Kasumi-1 (cell line): Measurements from ENCODE around the gene CD200R1.
A peak's percentile ranks its signal among the peaks of the same experiment; 100 is the strongest.

Experiments
- DNase-seq, 2 experiments: peaks; one replicate each; lab custom pipeline; 2025; lab: John Stamatoyannopoulos, UW

The CD200R1 gene

GRCh38 chr3:112974894-112975293, at the start of gene CD200R1:
Gene CD200R1, minus strand, starts transcription at chr3:112975103. Its CDS starts 246 bp downstream, at chr3:112974857.
- peak; percentile 80 to 89 for DNase-seq

DNA sequence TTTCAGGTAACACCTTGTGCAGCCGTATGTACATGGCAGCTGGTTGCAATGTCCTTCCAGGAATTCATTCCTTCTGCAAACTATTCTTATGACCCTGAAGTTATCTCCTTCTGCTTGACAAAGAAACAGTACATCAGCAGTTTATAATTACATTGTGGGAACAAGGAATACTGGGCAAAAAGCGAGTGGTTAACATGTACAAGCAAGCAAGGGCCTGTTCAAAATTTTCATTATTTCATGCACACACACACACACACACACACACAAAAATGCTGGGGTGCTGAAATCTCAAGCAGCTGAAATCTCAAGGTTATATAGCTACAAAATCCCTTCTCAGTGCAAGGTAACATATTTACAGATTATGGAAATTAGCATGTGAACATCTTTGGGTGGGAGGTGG, 46.6 kb upstream of the CD200R1 start:
- DNase-seq, result no peak

GRCh38 chr3:113019182-113020137, 44.6 kb upstream of the CD200R1 start:
- peak; percentile 75 to 90 for DNase-seq

- peak; percentile 25 to 30 for DNase-seq
These were observed 43.8 kb upstream of the CD200R1 start for GRCh38 chr3:113018536-113019181.

DNA sequence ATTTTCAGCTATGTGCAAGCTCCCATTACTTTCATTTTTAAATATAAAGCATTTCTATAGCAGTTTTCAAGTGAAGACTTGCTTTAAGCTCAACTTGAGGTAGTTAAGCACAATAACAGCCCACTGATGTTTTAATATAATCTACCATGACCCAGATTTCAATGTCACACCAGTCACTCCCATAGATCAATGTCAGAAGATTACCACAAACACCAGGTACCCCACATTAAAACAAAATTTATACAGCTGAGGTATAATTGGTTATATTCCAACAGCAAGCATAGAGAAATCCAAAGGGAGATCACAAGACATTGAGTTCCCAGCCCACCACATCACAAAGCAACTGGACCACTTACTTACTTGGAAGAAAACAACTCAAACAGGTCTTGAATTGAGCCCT, 38.7 kb upstream of the CD200R1 start:
- no peak for DNase-seq

GRCh38 chr3:113008117-113008516, 33.2 kb upstream of the CD200R1 start:
- DNase-seq, result no peak

DNA sequence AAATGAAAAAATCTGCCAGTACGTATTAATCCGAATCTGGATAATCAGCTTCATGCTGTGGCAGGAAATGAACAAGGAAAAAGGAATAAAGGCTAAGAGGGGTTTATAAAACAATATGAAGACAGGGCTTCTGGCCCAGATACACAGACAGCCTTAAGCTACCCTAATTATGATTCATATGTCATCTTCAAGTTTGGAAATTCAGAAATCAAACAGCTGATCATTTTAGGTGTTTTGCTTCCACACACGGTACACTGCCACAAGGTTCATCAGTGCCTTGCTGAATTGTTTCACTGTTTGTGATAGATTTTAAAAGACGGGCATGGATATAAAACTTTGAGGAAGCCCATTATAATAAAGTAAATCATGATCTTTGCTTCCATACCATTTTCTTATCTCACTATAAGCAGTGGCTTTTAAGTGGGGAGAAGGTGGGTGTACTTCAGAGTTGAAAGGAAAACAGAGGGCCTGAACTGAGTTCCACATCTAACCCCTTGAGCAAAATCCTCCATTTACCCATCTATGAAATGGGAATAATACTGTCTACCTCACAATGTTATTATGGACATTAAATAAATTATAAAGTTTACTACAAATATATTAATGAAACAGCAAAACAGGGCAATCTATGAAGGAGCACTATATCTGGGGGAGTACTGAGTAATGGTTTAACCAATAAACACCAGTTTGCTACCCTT, 31.6 kb upstream of the CD200R1 start:
- no peak for DNase-seq

DNA sequence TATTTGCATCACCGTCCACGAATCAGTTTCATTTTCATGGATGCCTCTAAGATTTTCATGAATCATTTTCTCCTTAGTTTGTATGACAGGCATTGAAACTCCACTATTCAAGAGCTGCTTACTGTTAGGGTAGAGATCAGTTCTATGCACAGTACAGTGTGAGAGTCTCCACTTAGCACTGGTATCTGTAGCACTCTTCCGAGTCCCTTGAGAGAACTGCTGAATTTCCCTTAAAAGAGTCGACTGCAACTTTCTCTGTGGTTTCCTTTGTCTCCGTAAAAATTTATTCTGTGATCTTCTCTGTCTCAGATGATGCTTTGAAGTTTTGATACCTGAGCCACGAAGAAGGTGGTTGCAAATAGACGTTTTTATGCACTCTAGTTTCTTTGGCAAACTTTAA, 30.7 kb upstream of the CD200R1 start:
- no peak for DNase-seq

- DNase-seq, result no peak
These were observed 27.8 kb upstream of the CD200R1 start for GRCh38 chr3:113002679-113003078.

- no peak for DNase-seq
These were observed 27.1 kb upstream of the CD200R1 start for GRCh38 chr3:113002037-113002436.

GRCh38 chr3:113000691-113001090, 25.8 kb upstream of the CD200R1 start:
- no peak for DNase-seq

DNA sequence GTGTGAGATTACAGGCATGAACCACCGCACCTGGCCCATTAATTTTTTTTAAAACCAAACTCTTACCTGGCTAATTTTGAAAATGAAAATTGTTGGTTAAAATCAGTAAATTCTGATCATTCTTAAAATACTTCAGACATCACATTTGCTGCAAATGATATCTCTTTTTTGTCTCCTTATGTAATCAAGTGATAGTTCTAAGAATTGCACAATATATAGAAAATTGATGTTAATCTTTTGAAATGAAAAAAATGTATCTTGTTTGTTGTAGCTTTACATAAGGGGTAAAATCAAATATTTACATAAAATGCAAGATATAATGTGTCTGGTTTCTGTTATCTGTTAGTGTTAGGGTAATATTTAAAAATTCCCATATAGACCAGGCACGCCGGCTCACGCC, 20.9 kb upstream of the CD200R1 start:
- DNase-seq, result no peak

GRCh38 chr3:112990672-112991602, 16.0 kb upstream of the CD200R1 start, which contains the start of gene GTPBP8:
Gene GTPBP8, plus strand, starts transcription at chr3:112990984. Its CDS starts 16 bp downstream, at chr3:112991000.
- DNase-seq, result peak; percentile 91 to 96

- DNase-seq, result no peak
These were observed 12.9 kb upstream of the CD200R1 start for GRCh38 chr3:112987710-112988334.

- no peak for DNase-seq
These were observed 9.6 kb upstream of the CD200R1 start for GRCh38 chr3:112984485-112984884.

DNA sequence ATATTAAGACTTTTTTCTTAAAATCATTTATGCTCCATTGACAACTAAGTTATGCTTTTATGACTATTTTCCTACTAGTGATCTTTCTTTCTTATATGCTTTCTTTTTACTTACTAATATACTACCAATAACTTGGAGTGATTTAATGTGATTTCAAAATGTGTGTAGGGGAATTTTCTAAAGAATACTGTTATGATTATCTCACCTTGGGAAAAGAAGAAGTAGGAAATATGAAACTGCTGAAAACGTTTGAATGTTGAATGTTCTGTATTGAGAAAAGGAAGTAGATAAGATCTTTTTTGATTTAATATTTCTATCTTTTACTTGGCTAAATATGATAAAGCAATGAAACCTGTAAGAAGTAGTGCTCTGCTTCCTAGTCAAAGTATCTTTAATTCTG, 7.8 kb upstream of the CD200R1 start:
- DNase-seq, result no peak

DNA sequence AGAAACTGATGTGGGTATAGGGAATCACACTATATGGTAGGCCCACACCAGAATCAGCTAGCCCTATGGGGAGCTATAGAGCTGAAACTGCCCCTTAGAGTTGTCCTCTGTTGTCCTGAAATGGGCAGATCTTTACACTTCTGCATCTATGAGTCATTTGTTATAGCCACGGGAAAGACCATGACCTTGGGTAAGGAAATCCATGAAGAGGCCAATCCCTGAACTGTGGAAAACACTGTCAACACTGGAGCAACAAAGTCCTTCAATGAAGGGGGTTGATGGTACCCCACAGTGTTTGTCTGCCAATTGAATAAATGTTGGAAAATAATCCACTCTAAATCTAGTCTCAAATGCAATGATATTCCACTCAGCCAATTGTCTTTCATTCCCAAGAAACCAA, 5.2 kb upstream of the CD200R1 start:
- no peak for DNase-seq

- DNase-seq, result peak; percentile 40 to 58
These were observed 4.4 kb upstream of the CD200R1 start for GRCh38 chr3:112979244-112979832.

GRCh38 chr3:112976953-112977352, 2.0 kb upstream of the CD200R1 start:
- no peak for DNase-seq

GRCh38 chr3:112976001-112976400, 1.1 kb upstream of the CD200R1 start:
- no peak for DNase-seq

GRCh38 chr3:112974178-112974517, 755 bp downstream of the CD200R1 start:
- DNase-seq, result no peak
